T47D (cell line): ENCODE measurements around the gene DNAH11.
A peak's percentile ranks its signal among the peaks of the same experiment; 100 is the strongest.
"Not testable (repeated sequence)": the region's sequence is repeated elsewhere in the genome, so short reads cannot be mapped to it uniquely, and the experiment has no call there.

ENCODE experiments used
- DNase-seq, 2 experiments: peaks; one replicate each; pipeline versions ENCODE4 v3.0.0 to v3.0.0-alpha.2; 2011 to 2012; ENCODE audit warnings: low read depth in 1 of 2, low spot score in 1 of 2
- JUND ChIP-seq: IDR thresholded peaks from 2 replicates; pipeline ENCODE4 v1.6.1; 2012; ENCODE audit warnings: low read depth
- in situ Hi-C: cut with HindIII; loops from 2 replicates; pipeline ENCODE4 v1.10.0; 2016; ENCODE audit warnings: low sequenced_read_pairs, low pct_unique_long_range_greater_than_20kb

Gene DNAH11

GRCh38 chr7:21868576-21868850 is 325.7 kb downstream of the DNAH11 start:
- DNase-seq: no peak
- in situ Hi-C loops: no loop called here
- no peak for TF ChIP-seq JUND

- TF ChIP-seq JUND: no peak
- in situ Hi-C loops: no loop called here
- DNase-seq: peak in 1 of 2 experiments; percentile 22
Measured at GRCh38 chr7:21869785-21870402, 327.1 kb downstream of the DNAH11 start.

- DNase-seq: no peak
- in situ Hi-C loops: no loop called here
- TF ChIP-seq JUND: no peak
Measured at GRCh38 chr7:21883069-21883468, 340.2 kb downstream of the DNAH11 start.

GRCh38 chr7:21883501-21883900 is 340.7 kb downstream of the DNAH11 start:
- DNase-seq, in situ Hi-C loops: not testable (repeated sequence)

GRCh38 chr7:21884496-21884895 is 341.7 kb downstream of the DNAH11 start:
- no peak for DNase-seq
- no peak for TF ChIP-seq JUND
- in situ Hi-C loops: no loop called here

- DNase-seq: no peak
- TF ChIP-seq JUND: no peak
- in situ Hi-C loops: no loop called here
Measured at GRCh38 chr7:21886396-21886795, 343.6 kb downstream of the DNAH11 start.

GRCh38 chr7:21887353-21887752 is 344.5 kb downstream of the DNAH11 start:
- no peak for DNase-seq
- TF ChIP-seq JUND: no peak
- in situ Hi-C loops: no loop called here

- DNase-seq: no peak
- no peak for TF ChIP-seq JUND
- in situ Hi-C loops: no loop called here
Measured at GRCh38 chr7:21887779-21888178, 344.9 kb downstream of the DNAH11 start.

GRCh38 chr7:21891291-21891690 is 348.5 kb downstream of the DNAH11 start:
- in situ Hi-C loops: no loop called here
- DNase-seq: no peak
- no peak for TF ChIP-seq JUND

GRCh38 chr7:21893401-21893800 is 350.6 kb downstream of the DNAH11 start:
- in situ Hi-C loops: no loop called here
- peak in 1 of 2 experiments; percentile 11 for DNase-seq
- TF ChIP-seq JUND: no peak

GRCh38 chr7:21898265-21898930 is 355.6 kb downstream of the DNAH11 start:
- DNase-seq: no peak
- no peak for TF ChIP-seq JUND
- in situ Hi-C loops: no loop called here

GRCh38 chr7:21902240-21902639 is 359.4 kb downstream of the DNAH11 start:
- TF ChIP-seq JUND: no peak
- DNase-seq: no peak
- in situ Hi-C loops: no loop called here

- in situ Hi-C loops: no loop called here
- no peak for TF ChIP-seq JUND
- DNase-seq: no peak
Measured at GRCh38 chr7:21903020-21903786, 360.4 kb downstream of the DNAH11 start.
